Upper lobe of left lung (tissue), 4 donors: Measurements from ENCODE around the gene ZCCHC24.

Experiments used
- POLR2A ChIP-seq, 4 donors: fragments of 450-650 bp; IDR thresholded peaks; one replicate each; pipeline ENCODE4 v1.5.1; 2016 to 2017; ENCODE audit warnings: antibody characterized with exemption in 4 of 4, mild to moderate bottlenecking in 2 of 4
- POLR2AphosphoS5 ChIP-seq, 2 donors: sonication (generic); formaldehyde crosslinking; IDR thresholded peaks; one replicate each; pipeline ENCODE4 v1.5.1; 2017; ENCODE audit warnings: antibody characterized with exemption in 2 of 2
- TF ChIP-seq, protein P1 (sequence below), 6 experiments: fragments of 450-650 bp in 4 of 6; fragments of 200-600 bp in 2 of 6; sonication (generic) in 2 of 6; IDR thresholded peaks; one replicate each; pipeline ENCODE4 v1.5.1; 2016 to 2019; ENCODE audit warnings: antibody characterized with exemption in 6 of 6

DNA sequence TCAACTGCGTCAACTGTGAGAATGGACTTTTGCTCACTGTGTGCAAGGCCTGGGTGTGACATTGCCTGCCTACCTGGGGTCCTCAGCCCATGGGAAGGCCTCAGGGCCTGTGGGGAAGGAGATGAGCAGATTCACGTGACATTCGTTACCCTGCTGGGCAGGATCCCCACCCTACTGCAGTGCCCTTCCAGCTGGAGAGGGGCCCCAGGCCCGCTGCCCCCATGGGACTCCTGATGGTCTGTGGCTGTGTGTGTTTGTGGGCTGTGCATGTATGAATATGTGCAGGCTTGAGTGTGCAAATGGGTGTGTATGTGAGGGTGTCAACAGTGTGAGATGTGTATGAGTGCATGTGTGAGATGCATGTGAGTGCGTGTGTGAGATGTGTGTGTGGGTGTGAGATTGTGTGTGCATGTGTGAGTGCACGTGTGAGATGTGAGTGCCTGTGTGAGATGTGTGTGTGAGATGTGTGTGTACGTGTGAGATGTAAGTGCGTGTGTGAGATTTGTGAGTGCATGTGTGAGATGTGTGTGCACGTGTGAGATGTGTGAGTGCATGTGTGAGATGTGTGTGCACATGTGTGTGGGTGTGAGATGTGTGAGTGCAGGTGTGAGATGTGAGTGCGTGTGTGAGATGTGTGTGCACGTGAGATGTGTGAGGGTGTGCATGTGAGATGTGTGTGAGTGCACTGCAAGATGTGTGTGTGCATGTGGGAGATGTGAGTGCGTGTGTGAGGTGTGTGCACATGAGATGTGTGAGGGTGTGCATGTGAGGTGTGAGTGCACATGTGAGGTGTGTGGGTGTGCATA lies 68.5 kb downstream of the ZCCHC24 start:
- TF ChIP-seq, protein P1, sequence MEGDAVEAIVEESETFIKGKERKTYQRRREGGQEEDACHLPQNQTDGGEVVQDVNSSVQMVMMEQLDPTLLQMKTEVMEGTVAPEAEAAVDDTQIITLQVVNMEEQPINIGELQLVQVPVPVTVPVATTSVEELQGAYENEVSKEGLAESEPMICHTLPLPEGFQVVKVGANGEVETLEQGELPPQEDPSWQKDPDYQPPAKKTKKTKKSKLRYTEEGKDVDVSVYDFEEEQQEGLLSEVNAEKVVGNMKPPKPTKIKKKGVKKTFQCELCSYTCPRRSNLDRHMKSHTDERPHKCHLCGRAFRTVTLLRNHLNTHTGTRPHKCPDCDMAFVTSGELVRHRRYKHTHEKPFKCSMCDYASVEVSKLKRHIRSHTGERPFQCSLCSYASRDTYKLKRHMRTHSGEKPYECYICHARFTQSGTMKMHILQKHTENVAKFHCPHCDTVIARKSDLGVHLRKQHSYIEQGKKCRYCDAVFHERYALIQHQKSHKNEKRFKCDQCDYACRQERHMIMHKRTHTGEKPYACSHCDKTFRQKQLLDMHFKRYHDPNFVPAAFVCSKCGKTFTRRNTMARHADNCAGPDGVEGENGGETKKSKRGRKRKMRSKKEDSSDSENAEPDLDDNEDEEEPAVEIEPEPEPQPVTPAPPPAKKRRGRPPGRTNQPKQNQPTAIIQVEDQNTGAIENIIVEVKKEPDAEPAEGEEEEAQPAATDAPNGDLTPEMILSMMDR (IDR thresholded peaks at IDR 0.05) = no peak
- TF ChIP-seq POLR2A (IDR thresholded peaks at IDR 0.05) (no peak), POLR2AphosphoS5 (IDR thresholded peaks at IDR 0.05) (no peak)
